DND-41 (cell line): ENCODE results near the gene RUFY2.

Experiments used
- CTCF ChIP-seq: IDR thresholded peaks from 2 replicates; pipeline ENCODE4 v1.5.1; 2012; ENCODE audit warnings: borderline replicate concordance, low read length, moderate library complexity, mild to moderate bottlenecking; ENCODE audit not compliant: poor library complexity, severe bottlenecking; ENCODE audit errors: extremely low read depth
- EZH2 ChIP-seq: IDR thresholded peaks from 3 replicates; pipeline ENCODE4 v1.6.1; 2012; ENCODE audit warnings: borderline replicate concordance, low read depth, mild to moderate bottlenecking, moderate library complexity, low read length, inconsistent platforms; ENCODE audit not compliant: severe bottlenecking

- no peak for TF ChIP-seq CTCF
- no peak for TF ChIP-seq EZH2
These were observed 110.0 kb downstream of the RUFY2 start for GRCh38 chr10:68296843-68297663.
